Endothelial cell of umbilical vein (primary cell): ENCODE measurements around the gene RAB5IF.

Experiments
- EZH2 ChIP-seq: IDR thresholded peaks from 2 replicates; pipeline ENCODE4 v1.6.1; 2012; ENCODE audit warnings: borderline replicate concordance, low read depth, mild to moderate bottlenecking, moderate library complexity, low read length, inconsistent platforms; ENCODE audit not compliant: severe bottlenecking
- POLR2A ChIP-seq: IDR thresholded peaks from 2 replicates; pipeline ENCODE4 v1.6.1; 2012; ENCODE audit warnings: low read depth, mild to moderate bottlenecking, control low read depth, low read length
- TF ChIP-seq, protein P1 (sequence below), 2 donors: IDR thresholded peaks; 1 replicate in 1 of 2; 2 replicates in 1 of 2; pipeline ENCODE4 v1.5.1; 2011; ENCODE audit warnings: low read length in 2 of 2, mild to moderate bottlenecking in 2 of 2, moderate library complexity in 2 of 2, control low read depth in 1 of 2, inconsistent platforms in 1 of 2, low read depth in 1 of 2; ENCODE audit not compliant: insufficient read depth in 1 of 2; ENCODE audit errors: extremely low read depth in 1 of 2

DNA sequence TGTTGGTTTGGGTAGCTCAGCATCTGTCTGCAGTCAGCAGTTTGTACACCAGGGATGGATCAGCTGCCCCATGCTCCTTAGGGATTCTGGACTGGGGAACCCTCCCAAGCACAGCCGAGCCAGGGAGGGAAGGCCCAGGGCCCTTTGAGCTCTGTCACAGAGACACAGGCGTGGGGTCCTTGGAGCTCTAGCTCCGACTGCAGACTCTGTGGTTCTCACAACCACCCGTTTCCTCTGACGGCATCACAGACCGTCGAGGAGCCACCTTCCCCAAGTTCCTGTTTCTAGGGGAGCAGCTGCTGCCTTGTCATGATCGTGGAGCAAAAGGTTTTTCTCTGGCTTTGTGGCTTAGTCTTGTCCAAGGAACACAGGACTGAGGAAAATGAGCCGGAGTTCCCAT, 40.4 kb downstream of the RAB5IF start, which contains the start of gene SLA2:
- no peak for TF ChIP-seq POLR2A
- no peak for TF ChIP-seq EZH2
- TF ChIP-seq, protein P1, sequence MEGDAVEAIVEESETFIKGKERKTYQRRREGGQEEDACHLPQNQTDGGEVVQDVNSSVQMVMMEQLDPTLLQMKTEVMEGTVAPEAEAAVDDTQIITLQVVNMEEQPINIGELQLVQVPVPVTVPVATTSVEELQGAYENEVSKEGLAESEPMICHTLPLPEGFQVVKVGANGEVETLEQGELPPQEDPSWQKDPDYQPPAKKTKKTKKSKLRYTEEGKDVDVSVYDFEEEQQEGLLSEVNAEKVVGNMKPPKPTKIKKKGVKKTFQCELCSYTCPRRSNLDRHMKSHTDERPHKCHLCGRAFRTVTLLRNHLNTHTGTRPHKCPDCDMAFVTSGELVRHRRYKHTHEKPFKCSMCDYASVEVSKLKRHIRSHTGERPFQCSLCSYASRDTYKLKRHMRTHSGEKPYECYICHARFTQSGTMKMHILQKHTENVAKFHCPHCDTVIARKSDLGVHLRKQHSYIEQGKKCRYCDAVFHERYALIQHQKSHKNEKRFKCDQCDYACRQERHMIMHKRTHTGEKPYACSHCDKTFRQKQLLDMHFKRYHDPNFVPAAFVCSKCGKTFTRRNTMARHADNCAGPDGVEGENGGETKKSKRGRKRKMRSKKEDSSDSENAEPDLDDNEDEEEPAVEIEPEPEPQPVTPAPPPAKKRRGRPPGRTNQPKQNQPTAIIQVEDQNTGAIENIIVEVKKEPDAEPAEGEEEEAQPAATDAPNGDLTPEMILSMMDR (IDR thresholded peaks at IDR 0.05; ENCODE audit: extremely low read depth in 1 of 2, insufficient read depth in 1 of 2, low read depth in 1 of 2, low read length in 2 of 2): no peak
